GM19023 (cell line): ENCODE measurements around the gene ATP4B.

Source experiments
- ATAC-seq: cut with Tn5 transposase; IDR thresholded peaks from one replicate; pipeline ENCODE4 v1.9.1; 2021; ENCODE audit warnings: mild to moderate bottlenecking, moderate library complexity; ENCODE audit not compliant: unreplicated experiment

The ATP4B gene

DNA sequence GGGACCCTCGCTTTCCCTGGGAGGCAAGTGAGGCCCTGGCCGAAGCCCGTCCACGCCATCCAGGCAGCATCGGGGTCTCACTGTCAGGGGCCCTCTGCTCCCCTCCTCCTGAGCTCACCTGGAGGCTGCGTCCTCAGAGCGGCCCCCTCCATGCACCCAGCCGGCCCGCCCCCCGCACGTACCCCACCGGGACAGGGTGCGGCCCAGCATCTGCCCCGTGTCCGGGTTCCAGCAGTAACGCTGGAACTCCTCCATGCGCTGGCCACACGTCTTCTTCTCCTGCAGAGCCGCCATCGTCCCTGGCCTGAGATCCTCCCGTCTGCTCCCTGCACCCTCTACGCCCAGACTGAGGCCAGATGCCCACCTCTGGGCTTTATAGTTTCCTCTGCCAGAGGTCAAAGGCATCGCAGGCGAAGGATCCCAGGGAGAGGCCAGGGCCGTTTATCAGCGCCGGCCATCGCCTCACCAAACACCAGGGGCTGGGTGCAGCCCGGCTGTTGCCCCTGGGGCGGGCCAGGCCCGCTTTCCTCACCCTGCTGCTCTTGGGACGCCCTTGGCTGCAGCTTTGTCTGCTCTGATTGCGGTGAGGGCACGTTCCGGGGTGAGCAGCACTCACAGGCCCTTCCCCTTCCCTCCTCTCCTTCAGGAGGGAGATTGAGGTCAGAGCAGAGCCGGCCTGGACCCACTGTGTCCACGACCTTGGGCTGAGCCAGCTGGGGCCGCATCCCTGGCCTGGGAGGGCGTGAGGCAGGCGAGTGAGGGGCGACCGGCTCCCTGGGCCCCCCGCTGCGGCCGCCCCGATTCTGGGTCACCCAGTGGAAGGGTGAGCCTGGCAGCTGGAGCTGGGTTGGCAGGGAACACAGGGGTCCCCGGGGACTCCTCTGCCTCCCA lies at the start of gene ATP4B:
TSS of gene ATP4B (minus strand) at position 348 of the 891 bp plus-strand sequence. CDS start at position 294, 54 bp downstream.
- ATAC-seq = no peak

DNA sequence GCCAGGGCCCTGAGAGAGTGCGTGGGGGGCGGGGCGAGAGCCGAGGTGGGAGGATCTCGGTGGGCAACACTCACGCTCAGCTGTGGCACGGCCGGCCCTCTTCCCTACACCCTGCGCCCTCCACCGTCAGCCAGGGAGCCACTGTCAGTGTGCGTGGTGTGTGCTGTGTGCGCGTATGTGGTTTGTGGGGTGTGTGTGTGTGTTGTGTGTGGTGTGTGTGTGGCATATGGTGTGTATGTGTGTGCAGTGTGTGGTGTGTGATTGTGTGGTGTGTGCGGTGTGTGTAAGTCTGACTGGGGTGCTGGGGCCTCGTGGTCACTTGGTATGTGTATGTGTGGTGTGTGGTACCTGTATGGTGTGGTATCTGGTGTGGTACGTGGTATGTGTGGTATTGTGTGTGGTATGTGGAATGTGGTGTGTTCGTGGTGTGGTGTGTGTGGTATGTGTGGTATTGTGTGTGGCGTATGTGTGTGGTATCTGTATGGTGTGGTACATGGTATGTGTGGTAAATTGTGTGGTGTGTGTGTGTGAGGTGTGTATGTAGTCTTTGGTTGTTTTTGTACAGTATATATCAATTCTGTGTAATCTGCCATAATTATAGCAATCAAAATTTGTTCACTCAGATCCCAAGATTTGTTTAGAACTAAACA lies 14.1 kb upstream of the ATP4B start:
- no peak for ATAC-seq

DNA sequence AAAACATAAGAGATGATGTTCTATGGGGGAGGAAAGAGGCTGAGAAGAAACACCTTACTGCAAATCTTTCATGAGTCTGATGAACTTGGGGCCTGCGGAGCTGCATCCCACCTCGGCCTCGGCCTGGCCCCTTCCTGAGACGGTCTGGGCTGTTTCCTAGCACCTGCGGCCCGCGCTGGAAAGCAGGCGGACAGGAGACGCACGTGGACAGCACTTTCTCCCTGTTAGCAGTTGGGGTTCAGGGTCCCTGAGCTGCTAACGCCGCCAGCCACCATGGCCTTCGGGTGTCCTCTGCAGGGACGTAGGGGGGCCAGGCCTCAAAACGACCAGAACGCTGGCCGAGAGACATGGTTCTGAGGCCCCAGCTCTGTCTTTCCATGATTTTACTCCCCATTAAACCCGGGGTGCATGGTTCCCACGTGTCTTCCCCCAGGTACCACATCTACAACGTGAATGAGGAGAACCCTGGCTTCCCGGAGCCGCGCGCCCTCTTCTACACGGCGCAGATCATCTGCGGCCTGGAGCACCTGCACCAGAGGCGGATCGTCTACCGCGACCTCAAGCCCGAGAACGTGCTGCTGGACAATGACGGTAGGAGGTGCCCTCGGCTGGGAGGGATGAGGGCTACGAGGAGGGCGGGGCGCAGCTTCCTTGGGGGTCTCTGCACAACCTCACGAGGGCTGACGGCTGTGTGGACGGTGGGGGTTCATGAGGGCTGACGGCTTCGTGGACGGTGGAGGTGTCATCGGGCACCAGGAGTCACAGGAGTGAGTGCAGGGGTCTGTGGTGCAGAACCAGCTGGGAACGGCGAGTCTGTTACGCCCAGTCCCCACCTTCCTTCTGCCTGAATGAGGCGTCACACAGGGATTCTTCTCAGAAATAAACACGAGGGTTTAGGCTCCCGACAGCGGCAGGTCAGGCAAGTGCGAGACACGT lies 13.3 kb upstream of the ATP4B start:
- ATAC-seq = no peak

DNA sequence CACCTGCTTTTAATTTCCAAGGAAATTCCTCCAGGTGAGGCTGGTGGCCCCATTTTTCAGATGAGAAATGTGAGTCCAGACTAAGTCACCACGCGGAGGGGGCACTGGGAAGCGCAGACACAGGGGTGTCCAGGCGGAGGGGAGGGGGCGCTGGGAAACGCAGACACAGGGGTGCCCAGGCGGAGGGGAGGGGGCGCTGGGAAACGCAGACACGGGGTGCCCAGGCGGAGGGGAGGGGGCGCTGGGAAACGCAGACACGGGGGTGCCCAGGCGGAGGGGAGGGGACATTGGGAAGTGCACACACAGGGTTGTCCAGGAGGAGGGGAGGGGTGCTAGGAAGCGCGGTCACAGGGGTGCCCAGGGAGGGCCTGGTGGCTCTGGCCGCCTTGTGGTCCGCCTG lies 12.5 kb upstream of the ATP4B start:
- no peak for ATAC-seq

DNA sequence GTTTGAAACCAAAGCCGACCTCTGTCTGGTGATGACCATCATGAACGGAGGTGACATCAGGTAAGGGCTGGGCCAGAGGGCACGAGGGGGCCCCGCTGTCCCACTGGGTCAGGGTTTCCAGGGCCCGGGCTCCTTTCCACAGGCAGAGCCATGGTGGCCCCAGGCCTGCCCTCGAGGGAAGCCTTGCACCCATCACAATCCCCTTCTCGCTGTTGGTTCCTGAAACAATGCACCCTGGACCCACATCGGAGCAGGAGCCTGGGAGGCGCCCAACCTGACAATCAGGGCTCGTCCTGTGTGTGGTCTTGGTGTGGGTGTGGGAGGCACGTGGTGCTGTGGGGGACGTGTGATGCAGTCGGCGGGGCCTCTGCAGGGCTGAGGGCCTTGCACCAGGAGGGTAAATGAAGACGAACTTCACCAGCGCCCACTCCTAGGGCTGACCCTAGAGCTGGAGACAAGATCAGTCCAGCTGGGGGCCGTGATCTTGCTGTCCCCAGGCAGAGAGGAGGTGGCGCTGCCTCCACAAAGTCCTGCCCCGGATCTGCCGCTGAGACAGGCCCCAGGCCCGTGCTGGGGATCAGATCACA lies 11.8 kb upstream of the ATP4B start:
- ATAC-seq = no peak

DNA sequence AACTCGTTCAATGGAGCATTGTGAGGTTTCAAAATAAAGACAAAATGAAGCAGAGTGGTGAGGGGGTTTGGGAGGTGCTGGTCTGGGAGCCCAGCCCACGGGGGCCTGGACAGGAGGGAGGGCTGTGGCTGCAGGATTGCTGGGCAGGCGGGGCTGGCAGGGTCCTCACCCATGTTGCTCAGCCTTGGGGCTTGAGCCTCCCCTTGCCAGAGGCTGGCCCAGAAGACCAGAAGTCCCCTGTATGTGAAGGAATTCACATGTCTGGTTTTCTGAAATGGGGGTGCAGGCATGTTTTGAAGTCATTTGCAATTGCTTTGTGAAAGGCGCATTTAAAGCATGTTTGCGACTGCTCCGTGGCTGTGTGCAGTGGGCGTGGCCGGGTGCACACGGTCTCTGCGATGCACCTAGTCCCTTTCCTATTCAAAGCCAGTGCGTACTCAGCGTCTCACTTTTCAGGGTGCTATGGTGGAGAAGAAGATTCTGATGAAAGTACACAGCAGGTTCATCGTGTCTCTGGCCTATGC lies 11.3 kb upstream of the ATP4B start:
- ATAC-seq = no peak

DNA sequence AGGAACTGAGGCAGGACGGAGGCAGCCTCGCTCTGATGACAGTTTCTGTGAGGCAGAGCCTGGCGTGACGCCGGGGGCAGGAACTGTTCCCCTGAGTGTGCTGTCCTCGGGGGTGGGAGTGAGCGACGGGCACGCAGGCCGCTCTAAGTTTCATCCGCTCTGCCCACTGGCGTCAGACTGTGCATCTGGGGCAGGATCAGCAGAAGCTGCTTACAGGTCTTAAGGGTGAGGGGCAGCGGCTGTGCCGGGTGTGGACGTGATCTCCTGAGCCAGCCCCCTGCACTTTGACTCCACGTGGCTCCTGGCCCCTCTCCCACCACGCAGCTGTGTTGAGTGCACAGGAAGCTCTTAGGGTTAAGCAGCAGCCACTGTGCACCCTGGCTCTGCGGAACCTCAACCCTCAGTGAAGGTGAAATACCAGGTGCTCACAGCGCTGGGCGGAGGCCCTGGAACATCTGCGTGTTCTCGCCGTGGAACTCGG lies 10.5 kb upstream of the ATP4B start:
- ATAC-seq = no peak

DNA sequence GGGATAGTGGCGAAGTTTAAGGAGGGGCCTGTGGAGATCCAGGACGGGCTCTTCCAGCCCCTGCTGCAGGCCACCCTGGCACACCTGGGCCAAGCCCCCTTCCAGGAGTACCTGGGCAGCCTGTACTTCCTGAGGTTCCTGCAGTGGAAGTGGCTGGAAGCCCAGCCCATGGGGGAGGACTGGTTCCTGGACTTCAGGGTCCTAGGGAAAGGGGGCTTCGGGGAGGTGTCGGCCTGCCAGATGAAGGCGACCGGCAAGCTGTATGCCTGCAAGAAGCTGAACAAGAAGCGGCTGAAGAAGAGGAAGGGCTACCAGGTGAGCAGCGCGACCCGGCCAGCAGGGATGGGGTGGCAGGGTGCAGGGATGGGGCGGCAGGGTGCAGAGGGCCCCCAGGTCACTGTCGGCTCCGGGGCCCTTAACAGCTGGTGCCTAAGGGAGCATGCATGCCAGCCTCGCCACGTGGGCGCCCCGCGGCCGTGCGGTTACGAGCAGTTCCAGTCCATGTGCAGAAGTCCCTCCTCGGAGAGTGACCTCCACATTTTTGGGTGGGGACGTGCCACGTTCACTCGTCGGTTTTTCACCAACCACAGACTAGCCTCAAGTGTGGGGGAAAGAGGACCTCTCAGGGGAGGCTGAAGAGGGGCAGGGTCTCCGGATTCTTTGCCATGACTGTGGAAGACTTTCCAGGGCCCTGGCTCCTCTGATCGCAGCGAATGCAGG lies 9.9 kb upstream of the ATP4B start:
- no peak for ATAC-seq

DNA sequence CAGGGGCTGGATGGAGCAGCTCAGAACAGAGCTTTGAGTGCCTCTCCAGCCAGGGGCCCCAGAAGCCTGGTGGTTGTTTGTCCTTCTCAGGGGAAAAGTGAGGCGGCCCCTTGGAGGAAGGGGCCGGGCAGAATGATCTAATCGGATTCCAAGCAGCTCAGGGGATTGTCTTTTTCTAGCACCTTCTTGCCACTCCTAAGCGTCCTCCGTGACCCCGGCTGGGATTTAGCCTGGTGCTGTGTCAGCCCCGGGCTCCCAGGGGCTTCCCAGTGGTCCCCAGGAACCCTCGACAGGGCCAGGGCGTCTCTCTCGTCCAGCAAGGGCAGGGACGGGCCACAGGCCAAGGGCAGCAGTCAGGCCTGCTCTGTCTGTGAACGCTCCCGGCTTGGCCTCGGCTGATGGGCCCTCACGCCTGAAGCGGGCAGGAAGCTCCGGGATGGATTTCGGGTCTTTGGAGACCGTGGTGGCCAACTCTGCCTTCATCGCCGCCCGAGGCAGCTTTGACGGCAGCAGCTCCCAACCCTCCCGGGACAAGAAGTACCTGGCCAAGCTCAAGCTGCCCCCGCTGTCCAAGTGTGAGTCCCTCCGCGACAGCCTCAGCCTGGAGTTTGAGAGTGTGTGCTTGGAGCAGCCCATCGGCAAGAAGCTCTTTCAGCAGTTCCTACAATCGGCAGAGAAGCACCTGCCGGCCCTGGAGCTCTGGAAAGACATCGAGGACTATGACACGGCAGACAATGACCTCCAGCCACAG lies 9.1 kb upstream of the ATP4B start, which contains the start of gene GRK1:
TSS of gene GRK1 (plus strand) at position 269 of the 751 bp plus-strand sequence. CDS start at position 437, 168 bp downstream.
- ATAC-seq = no peak

DNA sequence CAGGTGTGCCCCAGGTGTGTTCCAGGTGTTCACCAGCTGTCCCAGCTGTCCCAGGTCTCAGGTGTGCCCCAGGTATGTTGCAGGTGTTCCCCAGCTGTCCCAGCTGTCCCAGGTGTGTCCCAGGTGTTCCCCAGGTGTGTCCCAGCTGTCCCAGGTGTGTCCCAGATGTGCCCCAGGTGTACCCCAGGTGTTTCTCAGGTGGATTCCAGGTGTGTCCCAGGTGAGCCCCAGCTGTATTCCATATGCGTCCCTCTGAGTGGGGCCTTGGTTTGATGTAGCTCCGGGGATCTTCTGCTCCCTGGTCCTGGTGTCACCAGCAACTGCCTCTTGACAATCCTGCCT lies 8.3 kb upstream of the ATP4B start:
- ATAC-seq = no peak

DNA sequence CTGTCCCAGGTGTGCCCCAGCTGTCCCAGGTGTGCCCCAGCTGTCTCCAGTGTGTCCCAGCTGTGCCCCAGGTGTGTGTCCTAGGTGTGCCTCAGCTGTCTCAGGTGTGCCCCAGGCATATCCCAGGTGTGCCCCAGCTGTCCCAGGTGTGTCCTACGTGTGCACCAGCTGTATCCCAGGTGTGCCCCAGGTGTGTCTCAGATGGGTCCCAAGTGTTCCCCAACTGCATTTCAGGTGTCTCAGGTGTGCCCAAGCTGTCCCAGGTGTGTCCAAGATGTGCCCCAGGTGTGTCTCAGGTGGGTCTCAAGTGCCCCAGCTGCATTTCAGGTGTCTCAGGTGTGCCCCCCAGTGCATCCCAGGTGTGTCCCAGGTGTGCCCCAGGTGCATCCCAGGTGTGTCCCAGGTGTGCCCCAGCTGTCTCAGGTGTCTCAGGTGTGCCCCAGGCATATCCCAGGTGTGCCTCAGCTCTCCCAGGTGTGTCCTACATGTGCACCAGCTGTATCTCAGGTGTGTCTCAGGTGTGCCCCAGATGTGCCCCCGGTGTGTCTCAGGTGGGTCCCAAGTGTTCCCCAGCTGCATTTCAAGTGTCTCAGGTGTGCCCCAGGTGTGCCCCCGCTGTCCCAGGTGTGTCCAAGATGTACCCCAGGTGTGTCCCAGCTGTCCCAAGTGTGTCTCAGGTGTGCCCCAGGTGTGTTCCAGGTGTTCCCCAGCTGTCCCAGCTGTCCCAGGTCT lies 7.8 kb upstream of the ATP4B start:
- no peak for ATAC-seq

DNA sequence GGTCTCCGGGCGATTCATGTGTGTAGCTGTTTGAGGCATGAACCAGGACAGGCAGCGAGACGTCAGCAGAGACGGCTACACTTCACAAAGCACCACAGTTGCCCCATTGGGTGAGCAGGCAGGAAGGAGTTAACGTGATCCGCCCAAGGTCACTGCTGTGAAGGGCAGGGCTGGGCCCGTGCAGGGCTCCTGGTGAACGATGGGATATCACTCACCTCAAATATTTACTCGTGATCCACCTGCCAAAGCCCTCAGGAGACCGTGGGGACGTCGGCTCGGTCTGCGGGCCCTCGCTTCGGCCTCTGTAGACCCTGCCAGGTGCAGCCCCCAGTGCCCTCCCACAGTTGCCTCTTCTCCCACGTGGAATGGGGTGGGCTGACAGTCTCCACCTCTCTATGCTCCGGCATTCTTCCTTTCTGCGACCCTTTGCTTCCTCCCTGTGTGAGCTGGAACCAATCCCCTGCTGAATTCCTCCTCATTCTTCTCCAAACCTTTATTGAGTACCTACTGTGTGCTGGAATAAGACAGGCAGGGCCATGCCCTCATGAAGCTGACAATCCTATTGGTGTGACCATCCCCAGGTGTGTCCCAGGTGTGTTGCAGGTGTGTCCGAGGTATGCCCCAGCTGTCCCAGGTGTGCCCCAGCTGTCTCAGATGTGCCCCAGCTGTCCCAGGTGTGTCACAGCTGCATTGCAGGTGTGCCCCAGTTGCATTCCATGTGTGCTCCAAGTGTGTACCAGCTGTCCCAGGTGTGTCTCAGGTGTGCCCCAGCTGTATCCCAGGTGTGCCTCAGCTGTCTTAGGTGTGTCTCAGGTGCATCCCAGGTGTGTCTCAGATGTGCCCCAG lies 7.0 kb upstream of the ATP4B start:
- ATAC-seq = no peak

DNA sequence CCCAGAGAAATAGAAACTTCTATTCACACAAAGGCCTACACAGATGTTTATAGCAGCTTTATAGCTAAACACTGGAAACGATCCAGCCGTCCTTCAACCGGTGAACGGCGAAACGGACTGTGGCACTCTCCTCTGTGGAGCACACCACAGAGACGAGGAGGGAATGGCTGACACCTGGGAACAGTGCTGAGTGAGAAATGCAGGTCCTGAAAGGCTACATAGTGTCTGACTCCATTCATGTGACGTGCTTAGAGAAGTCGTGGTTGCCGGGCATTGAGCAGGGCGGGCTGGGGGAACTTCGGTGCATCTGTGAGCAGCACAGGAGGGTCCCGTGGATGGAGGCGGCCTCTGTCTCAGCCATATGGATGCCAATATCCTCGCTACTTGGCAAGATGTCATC lies 5.9 kb upstream of the ATP4B start:
- ATAC-seq = no peak

DNA sequence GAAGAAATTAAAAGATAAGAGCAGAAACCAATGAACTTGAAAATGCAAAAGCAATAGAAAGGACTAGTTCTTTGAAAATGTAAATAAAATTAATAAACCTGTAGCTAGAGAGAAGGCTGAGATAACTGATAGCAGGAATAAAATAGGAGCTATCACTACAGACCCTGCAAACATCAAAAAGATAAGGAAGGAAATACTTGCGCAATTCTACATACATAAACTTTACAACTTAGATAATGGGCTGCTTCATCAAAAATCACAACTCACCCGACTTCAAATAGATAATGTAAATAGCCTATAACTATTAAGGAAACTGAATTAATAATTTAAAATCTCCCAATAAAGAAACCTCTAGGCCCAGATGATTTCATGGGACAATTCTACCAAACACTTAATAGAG lies 3.5 kb upstream of the ATP4B start:
- ATAC-seq = no peak

DNA sequence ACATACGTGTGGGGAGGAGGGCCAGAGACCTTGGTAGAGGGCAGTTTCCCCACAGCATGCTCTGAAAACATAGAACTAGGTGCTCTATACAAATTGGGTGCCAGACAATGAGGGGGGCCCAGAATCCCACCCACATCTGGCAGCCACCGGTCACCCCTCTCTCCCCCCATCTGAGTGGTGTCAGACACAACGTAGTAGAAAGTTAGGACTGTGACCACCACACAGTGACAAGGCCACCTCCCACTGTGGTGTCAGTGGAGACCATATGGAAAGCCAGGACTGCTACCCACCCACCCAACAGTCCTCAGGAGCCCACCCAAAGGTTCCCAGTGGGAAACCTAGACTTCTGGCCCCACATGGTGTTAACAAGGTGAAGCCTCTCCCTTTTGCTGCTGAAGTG lies 2.1 kb upstream of the ATP4B start:
- ATAC-seq = no peak

DNA sequence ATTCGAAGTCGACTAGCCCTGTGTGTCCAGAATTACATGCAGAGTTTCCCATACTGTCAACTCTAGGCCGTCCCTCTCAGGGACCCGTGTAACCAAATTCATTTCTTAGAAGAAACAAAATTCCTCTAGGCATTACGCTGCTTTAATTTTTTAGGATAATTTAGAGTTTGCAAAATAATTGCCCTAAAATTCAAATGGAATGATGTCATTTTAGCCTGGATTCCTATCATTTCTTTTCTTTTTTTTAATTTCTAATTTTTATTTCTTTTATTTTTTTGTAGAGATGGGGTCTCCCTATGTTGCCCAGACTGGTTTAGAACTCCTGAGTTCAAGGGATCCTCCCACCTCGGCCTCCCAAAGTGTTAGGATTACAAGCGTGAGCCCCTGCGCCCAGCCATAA lies 1.3 kb upstream of the ATP4B start:
- no peak for ATAC-seq

DNA sequence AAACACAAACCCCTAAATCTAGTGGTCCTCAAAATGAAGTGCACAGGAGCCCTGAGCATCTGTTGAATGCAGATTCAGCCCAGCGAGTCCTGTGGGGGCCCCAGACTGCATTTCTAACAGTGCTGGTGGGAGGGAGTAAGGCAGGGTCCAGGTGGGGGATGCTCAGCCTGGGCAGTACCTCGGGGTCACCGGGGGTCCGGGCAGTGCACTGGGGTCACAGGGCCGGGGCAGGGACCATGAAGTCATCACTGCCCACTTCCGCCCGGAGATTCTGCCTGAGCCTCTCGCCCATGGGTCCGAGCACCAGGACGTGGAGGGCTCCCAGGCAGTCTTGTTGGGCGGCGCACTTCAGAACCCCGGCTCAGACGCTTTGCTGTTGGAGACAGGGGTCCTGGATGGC lies 838 bp upstream of the ATP4B start:
- ATAC-seq = no peak
